MM.1S (cell line): ENCODE data around the gene WDR64.

Experiments used
- DNase-seq: peaks from one replicate; pipeline ENCODE4 v3.0.0-alpha.2; 2015
- H2AFZ ChIP-seq: fragments of 300-600 bp; sonication (generic); 2 replicates; pipeline ENCODE4 v1.6.0; 2016; ENCODE audit warnings: antibody characterized with exemption, low read length
- H3F3A ChIP-seq: fragments of 300-600 bp; sonication (generic); 2 replicates; pipeline ENCODE4 v1.6.1; 2016; ENCODE audit warnings: mild to moderate bottlenecking, antibody characterized with exemption, low read length, moderate library complexity, mixed read lengths; ENCODE audit not compliant: insufficient read depth
- H3K27ac ChIP-seq: fragments of 300-600 bp; sonication (generic); 2 replicates; pipeline ENCODE4 v1.5.1; 2016; ENCODE audit warnings: mild to moderate bottlenecking, low read length
- H3K27me3 ChIP-seq: fragments of 300-600 bp; sonication (generic); replicated peaks from 2 replicates; pipeline ENCODE4 v1.6.0; 2016; ENCODE audit warnings: low read length; ENCODE audit not compliant: insufficient read depth
- H3K36me3 ChIP-seq: fragments of 300-600 bp; sonication (generic); replicated peaks from 2 replicates; pipeline ENCODE4 v1.6.1; 2016; ENCODE audit warnings: mild to moderate bottlenecking, low read length, mixed read lengths; ENCODE audit not compliant: insufficient read depth
- H3K4me1 ChIP-seq: fragments of 300-600 bp; sonication (generic); 2 replicates; pipeline ENCODE4 v1.6.1; 2016; ENCODE audit warnings: low read length, mixed read lengths
- H3K4me2 ChIP-seq: fragments of 300-600 bp; sonication (generic); 2 replicates; pipeline ENCODE4 v1.6.0; 2016; ENCODE audit warnings: low read depth, low read length
- H3K4me3 ChIP-seq: fragments of 300-600 bp; sonication (generic); 2 replicates; pipeline ENCODE4 v1.5.1; 2016; ENCODE audit warnings: low read length, mixed read lengths
- H3K79me2 ChIP-seq: fragments of 300-600 bp; sonication (generic); 2 replicates; pipeline ENCODE4 v1.6.1; 2016; ENCODE audit warnings: mixed run types, low read length, mixed read lengths
- H3K9ac ChIP-seq: fragments of 300-600 bp; sonication (generic); 2 replicates; pipeline ENCODE4 v1.6.1; 2016; ENCODE audit warnings: low read length, mixed read lengths
- H3K9me2 ChIP-seq: fragments of 300-600 bp; sonication (generic); replicated peaks from 2 replicates; pipeline ENCODE4 v1.6.1; 2016; ENCODE audit warnings: mild to moderate bottlenecking, low read length, mixed read lengths; ENCODE audit not compliant: insufficient read depth
- H3K9me3 ChIP-seq: fragments of 300-600 bp; sonication (generic); replicated peaks from 2 replicates; pipeline ENCODE4 v1.6.1; 2016; ENCODE audit warnings: mild to moderate bottlenecking, low read length, mixed read lengths; ENCODE audit not compliant: insufficient read depth
- H4K20me1 ChIP-seq: fragments of 300-600 bp; sonication (generic); 2 replicates; pipeline ENCODE4 v1.6.1; 2016; ENCODE audit warnings: mild to moderate bottlenecking, low read length, moderate library complexity, mixed read lengths; ENCODE audit not compliant: insufficient read depth
- EZH2 ChIP-seq: fragments of 300-600 bp; sonication (generic); optimal IDR thresholded peaks from 2 replicates; pipeline ENCODE3; 2017; ENCODE audit warnings: low read depth, mild to moderate bottlenecking, antibody characterized with exemption, low read length, mixed read lengths
- EZH2phosphoT487 ChIP-seq: fragments of 300-600 bp; sonication (generic); IDR thresholded peaks from 2 replicates; pipeline ENCODE4 v1.6.1; 2018; ENCODE audit warnings: antibody characterized with exemption, low read length
- TF ChIP-seq, protein P1 (sequence below): fragments of 300-600 bp; sonication (generic); IDR thresholded peaks from 2 replicates; pipeline ENCODE4 v1.5.1; 2016; ENCODE audit warnings: antibody characterized with exemption, low read length, mixed read lengths

Gene WDR64

GRCh38 chr1:241614572-241614971, 37.5 kb upstream of the WDR64 start:
- TF ChIP-seq EZH2phosphoT487 (no peak), EZH2 (no peak)
- TF ChIP-seq, protein P1, sequence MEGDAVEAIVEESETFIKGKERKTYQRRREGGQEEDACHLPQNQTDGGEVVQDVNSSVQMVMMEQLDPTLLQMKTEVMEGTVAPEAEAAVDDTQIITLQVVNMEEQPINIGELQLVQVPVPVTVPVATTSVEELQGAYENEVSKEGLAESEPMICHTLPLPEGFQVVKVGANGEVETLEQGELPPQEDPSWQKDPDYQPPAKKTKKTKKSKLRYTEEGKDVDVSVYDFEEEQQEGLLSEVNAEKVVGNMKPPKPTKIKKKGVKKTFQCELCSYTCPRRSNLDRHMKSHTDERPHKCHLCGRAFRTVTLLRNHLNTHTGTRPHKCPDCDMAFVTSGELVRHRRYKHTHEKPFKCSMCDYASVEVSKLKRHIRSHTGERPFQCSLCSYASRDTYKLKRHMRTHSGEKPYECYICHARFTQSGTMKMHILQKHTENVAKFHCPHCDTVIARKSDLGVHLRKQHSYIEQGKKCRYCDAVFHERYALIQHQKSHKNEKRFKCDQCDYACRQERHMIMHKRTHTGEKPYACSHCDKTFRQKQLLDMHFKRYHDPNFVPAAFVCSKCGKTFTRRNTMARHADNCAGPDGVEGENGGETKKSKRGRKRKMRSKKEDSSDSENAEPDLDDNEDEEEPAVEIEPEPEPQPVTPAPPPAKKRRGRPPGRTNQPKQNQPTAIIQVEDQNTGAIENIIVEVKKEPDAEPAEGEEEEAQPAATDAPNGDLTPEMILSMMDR, result no peak
- no peak overlapping the region for H3K27ac ChIP-seq
- H3K9ac ChIP-seq, result no peak overlapping the region
- H3K27me3 ChIP-seq, result no peaks in the 10 kb centered on the region
- H3F3A ChIP-seq, result no peaks in the 10 kb centered on the region
- no peaks in the 10 kb centered on the region for H4K20me1 ChIP-seq
- H3K36me3 ChIP-seq, result no peaks in the 10 kb centered on the region
- no peaks in the 10 kb centered on the region for H3K9me2 ChIP-seq
- no peak overlapping the region for H2AFZ ChIP-seq
- no peaks in the 10 kb centered on the region for H3K79me2 ChIP-seq
- no peak overlapping the region for H3K4me3 ChIP-seq
- no peak overlapping the region for H3K4me2 ChIP-seq
- no peaks in the 10 kb centered on the region for H3K4me1 ChIP-seq
- no peaks in the 10 kb centered on the region for H3K9me3 ChIP-seq
- DNase-seq, result no peak

DNA sequence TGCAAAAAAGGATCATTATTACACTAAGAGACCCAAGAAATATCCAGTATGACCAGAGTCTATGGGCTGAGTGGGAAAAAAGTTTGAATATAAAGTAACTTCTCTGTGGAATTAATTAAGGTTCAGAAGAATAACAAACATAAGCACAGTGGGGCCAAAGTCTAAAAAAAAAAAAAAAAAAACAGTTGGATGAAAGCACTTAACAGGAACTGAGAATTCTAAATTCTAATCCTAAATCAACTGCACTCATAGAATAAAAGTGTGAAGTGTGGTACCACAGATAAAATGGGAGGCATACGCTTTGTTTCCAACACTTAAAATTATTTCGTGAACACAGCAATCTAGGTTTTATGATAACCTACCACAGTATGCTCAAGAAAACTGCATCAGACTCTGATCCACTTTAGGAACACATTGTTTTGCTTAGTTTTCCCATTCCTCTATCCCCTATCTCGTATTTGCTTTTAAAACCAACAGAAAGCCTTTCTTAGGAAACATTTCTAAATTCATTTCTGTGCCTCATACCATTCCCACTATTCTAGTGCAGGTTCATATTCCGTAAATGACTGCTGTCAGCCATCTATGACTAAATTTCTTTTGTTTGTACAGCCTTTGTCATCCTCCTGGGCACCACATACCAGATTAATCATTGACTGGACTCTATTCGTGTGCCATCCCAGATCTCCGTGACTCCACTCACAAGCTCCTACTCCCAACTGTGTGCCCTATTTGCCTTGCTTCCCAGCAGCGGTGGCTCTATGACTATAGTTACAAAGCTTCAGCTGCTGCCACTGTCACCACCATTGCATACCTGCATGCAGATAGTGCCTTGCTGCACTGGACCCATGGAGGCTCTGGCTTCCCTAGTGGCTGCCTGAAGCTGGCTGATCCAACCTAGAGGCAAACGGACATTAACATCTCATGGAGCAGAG, 36.8 kb upstream of the WDR64 start:
- no peaks in the 10 kb centered on the region for H3K9me2 ChIP-seq
- no peak overlapping the region for H3K27ac ChIP-seq
- H3K27me3 ChIP-seq, result no peaks in the 10 kb centered on the region
- H3K4me2 ChIP-seq, result no peak overlapping the region
- H3K36me3 ChIP-seq, result no peaks in the 10 kb centered on the region
- no peaks in the 10 kb centered on the region for H3F3A ChIP-seq
- H3K79me2 ChIP-seq, result no peaks in the 10 kb centered on the region
- H3K4me1 ChIP-seq, result no peaks in the 10 kb centered on the region
- no peak overlapping the region for H3K4me3 ChIP-seq
- no peak overlapping the region for H2AFZ ChIP-seq
- no peak overlapping the region for H3K9ac ChIP-seq
- H3K9me3 ChIP-seq, result no peaks in the 10 kb centered on the region
- no peak for DNase-seq
- TF ChIP-seq EZH2phosphoT487 (no peak), EZH2 (no peak)
- TF ChIP-seq, protein P1, result no peak
- H4K20me1 ChIP-seq, result no peaks in the 10 kb centered on the region

DNA sequence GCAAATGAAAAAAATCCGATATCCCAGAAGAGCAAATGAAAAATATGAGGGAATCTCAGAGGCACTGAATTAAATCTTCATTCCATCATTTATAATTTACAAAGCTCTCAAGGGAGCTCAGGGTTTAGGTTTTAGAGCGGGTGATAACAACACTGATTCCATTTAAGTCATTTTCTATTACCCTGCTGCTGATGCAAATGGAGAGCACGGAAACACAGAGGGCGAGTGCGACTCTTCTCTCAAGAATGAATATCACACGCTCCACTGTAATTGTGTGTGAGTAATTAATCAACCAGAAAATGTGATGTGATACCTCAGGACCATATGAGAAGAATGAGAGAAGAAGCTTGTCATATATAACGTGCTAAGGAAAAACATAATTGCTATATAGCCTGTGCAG, 34.7 kb upstream of the WDR64 start:
- no peaks in the 10 kb centered on the region for H3K9me3 ChIP-seq
- H3K9ac ChIP-seq, result no peak overlapping the region
- no peaks in the 10 kb centered on the region for H3K79me2 ChIP-seq
- DNase-seq, result no peak
- H3K27ac ChIP-seq, result no peak overlapping the region
- no peaks in the 10 kb centered on the region for H3K9me2 ChIP-seq
- H3K4me3 ChIP-seq, result no peak overlapping the region
- H3F3A ChIP-seq, result no peaks in the 10 kb centered on the region
- TF ChIP-seq EZH2phosphoT487, result no peak
- TF ChIP-seq, protein P1, result no peak
- TF ChIP-seq EZH2, result no peak
- H4K20me1 ChIP-seq, result no peaks in the 10 kb centered on the region
- H3K27me3 ChIP-seq, result no peaks in the 10 kb centered on the region
- H3K36me3 ChIP-seq, result no peaks in the 10 kb centered on the region
- H3K4me2 ChIP-seq, result no peak overlapping the region
- no peak overlapping the region for H2AFZ ChIP-seq
- H3K4me1 ChIP-seq, result no peaks in the 10 kb centered on the region
